ENCODE measurements around the gene HIGD1C.
"Not testable (repeated sequence)": the region's sequence is repeated elsewhere in the genome, so short reads cannot be mapped to it uniquely, and the experiment has no call there.

HIGD1C gene
- total RNA-seq: 0 reads per million in 2 donors

- DNase-seq: no peak
Measured at GRCh38 chr12:50952510-50952909, at the start of gene HIGD1C. HIGD1C (plus strand) TSS chr12:50952544; CDS start chr12:50953999, 1,455 bp downstream.

GRCh38 chr12:50908479-50908878, 43.9 kb upstream of the HIGD1C start:
- not testable (repeated sequence) for DNase-seq

- DNase-seq: not testable (repeated sequence)
Measured at GRCh38 chr12:50912361-50912760, 40.0 kb upstream of the HIGD1C start.

GRCh38 chr12:50913224-50913623, 39.1 kb upstream of the HIGD1C start:
- no peak for DNase-seq

- no peak for DNase-seq
Measured at GRCh38 chr12:50914872-50915484, 37.4 kb upstream of the HIGD1C start.

GRCh38 chr12:50916292-50916691, 36.1 kb upstream of the HIGD1C start:
- DNase-seq: no peak

GRCh38 chr12:50918584-50919316, 33.6 kb upstream of the HIGD1C start:
- no peak for DNase-seq

- no peak for DNase-seq
Measured at GRCh38 chr12:50922820-50923219, 29.5 kb upstream of the HIGD1C start.

- no peak for DNase-seq
Measured at GRCh38 chr12:50923361-50924130, 28.8 kb upstream of the HIGD1C start.

GRCh38 chr12:50924131-50924438, 28.3 kb upstream of the HIGD1C start:
- DNase-seq: no peak

- no peak for DNase-seq
Measured at GRCh38 chr12:50924439-50925341, 27.7 kb upstream of the HIGD1C start.

- no peak for DNase-seq
Measured at GRCh38 chr12:50925342-50925651, 27.0 kb upstream of the HIGD1C start.

GRCh38 chr12:50925920-50926319, 26.4 kb upstream of the HIGD1C start:
- no peak for DNase-seq

- no peak for DNase-seq
Measured at GRCh38 chr12:50926415-50926814, 25.9 kb upstream of the HIGD1C start.

GRCh38 chr12:50926932-50927331, 25.4 kb upstream of the HIGD1C start:
- DNase-seq: not testable (repeated sequence)

- DNase-seq: no peak
Measured at GRCh38 chr12:50927356-50927755, 25.0 kb upstream of the HIGD1C start.

GRCh38 chr12:50927766-50928224, 24.5 kb upstream of the HIGD1C start:
- DNase-seq: no peak

- DNase-seq: no peak
Measured at GRCh38 chr12:50928392-50928791, 24.0 kb upstream of the HIGD1C start.

- DNase-seq: no peak
Measured at GRCh38 chr12:50929831-50930230, 22.5 kb upstream of the HIGD1C start.

- DNase-seq: not testable (repeated sequence)
Measured at GRCh38 chr12:50930477-50930876, 21.9 kb upstream of the HIGD1C start.

- no peak for DNase-seq
Measured at GRCh38 chr12:50932787-50933280, 19.5 kb upstream of the HIGD1C start.

- no peak for DNase-seq
Measured at GRCh38 chr12:50933459-50934124, 18.8 kb upstream of the HIGD1C start.
